MM.1S (cell line): ENCODE measurements around the gene CCDC171.

Experiments used
- DNase-seq: peaks from one replicate; pipeline ENCODE4 v3.0.0-alpha.2; 2015
- H2AFZ ChIP-seq: fragments of 300-600 bp; sonication (generic); 2 replicates; pipeline ENCODE4 v1.6.0; 2016; ENCODE audit warnings: antibody characterized with exemption, low read length
- H3F3A ChIP-seq: fragments of 300-600 bp; sonication (generic); 2 replicates; pipeline ENCODE4 v1.6.1; 2016; ENCODE audit warnings: mild to moderate bottlenecking, antibody characterized with exemption, low read length, moderate library complexity, mixed read lengths; ENCODE audit not compliant: insufficient read depth
- H3K27ac ChIP-seq: fragments of 300-600 bp; sonication (generic); 2 replicates; pipeline ENCODE4 v1.5.1; 2016; ENCODE audit warnings: mild to moderate bottlenecking, low read length
- H3K27me3 ChIP-seq: fragments of 300-600 bp; sonication (generic); replicated peaks from 2 replicates; pipeline ENCODE4 v1.6.0; 2016; ENCODE audit warnings: low read length; ENCODE audit not compliant: insufficient read depth
- H3K36me3 ChIP-seq: fragments of 300-600 bp; sonication (generic); replicated peaks from 2 replicates; pipeline ENCODE4 v1.6.1; 2016; ENCODE audit warnings: mild to moderate bottlenecking, low read length, mixed read lengths; ENCODE audit not compliant: insufficient read depth
- H3K4me1 ChIP-seq: fragments of 300-600 bp; sonication (generic); 2 replicates; pipeline ENCODE4 v1.6.1; 2016; ENCODE audit warnings: low read length, mixed read lengths
- H3K4me2 ChIP-seq: fragments of 300-600 bp; sonication (generic); 2 replicates; pipeline ENCODE4 v1.6.0; 2016; ENCODE audit warnings: low read depth, low read length
- H3K4me3 ChIP-seq: fragments of 300-600 bp; sonication (generic); 2 replicates; pipeline ENCODE4 v1.5.1; 2016; ENCODE audit warnings: low read length, mixed read lengths
- H3K79me2 ChIP-seq: fragments of 300-600 bp; sonication (generic); 2 replicates; pipeline ENCODE4 v1.6.1; 2016; ENCODE audit warnings: mixed run types, low read length, mixed read lengths
- H3K9ac ChIP-seq: fragments of 300-600 bp; sonication (generic); 2 replicates; pipeline ENCODE4 v1.6.1; 2016; ENCODE audit warnings: low read length, mixed read lengths
- H3K9me2 ChIP-seq: fragments of 300-600 bp; sonication (generic); replicated peaks from 2 replicates; pipeline ENCODE4 v1.6.1; 2016; ENCODE audit warnings: mild to moderate bottlenecking, low read length, mixed read lengths; ENCODE audit not compliant: insufficient read depth
- H3K9me3 ChIP-seq: fragments of 300-600 bp; sonication (generic); replicated peaks from 2 replicates; pipeline ENCODE4 v1.6.1; 2016; ENCODE audit warnings: mild to moderate bottlenecking, low read length, mixed read lengths; ENCODE audit not compliant: insufficient read depth
- H4K20me1 ChIP-seq: fragments of 300-600 bp; sonication (generic); 2 replicates; pipeline ENCODE4 v1.6.1; 2016; ENCODE audit warnings: mild to moderate bottlenecking, low read length, moderate library complexity, mixed read lengths; ENCODE audit not compliant: insufficient read depth
- CTCF ChIP-seq: fragments of 300-600 bp; sonication (generic); IDR thresholded peaks from 2 replicates; pipeline ENCODE4 v1.5.1; 2016; ENCODE audit warnings: antibody characterized with exemption, low read length, mixed read lengths
- EZH2 ChIP-seq: fragments of 300-600 bp; sonication (generic); optimal IDR thresholded peaks from 2 replicates; pipeline ENCODE3; 2017; ENCODE audit warnings: low read depth, mild to moderate bottlenecking, antibody characterized with exemption, low read length, mixed read lengths
- EZH2phosphoT487 ChIP-seq: fragments of 300-600 bp; sonication (generic); IDR thresholded peaks from 2 replicates; pipeline ENCODE4 v1.6.1; 2018; ENCODE audit warnings: antibody characterized with exemption, low read length

The CCDC171 gene

GRCh38 chr9:16003785-16004184 is 450.9 kb downstream of the CCDC171 start:
- Histone ChIP-seq H3K9me3 (no peaks in the 10 kb centered on the region), H3K4me1 (no peaks in the 10 kb centered on the region), H2AFZ (no peak overlapping the region), H3K36me3 (no peaks in the 10 kb centered on the region), H3K9ac (no peak overlapping the region), H4K20me1 (no peaks in the 10 kb centered on the region), H3F3A (no peaks in the 10 kb centered on the region), H3K79me2 (no peaks in the 10 kb centered on the region), H3K4me3 (no peak overlapping the region), H3K4me2 (no peak overlapping the region), H3K27ac (no peak overlapping the region), H3K9me2 (no peaks in the 10 kb centered on the region), H3K27me3 (no peaks in the 10 kb centered on the region)
- no peak for DNase-seq
- TF ChIP-seq EZH2 = no peak
- no peak for TF ChIP-seq CTCF
- TF ChIP-seq EZH2phosphoT487 = no peak

- Histone ChIP-seq H4K20me1 (no peaks in the 10 kb centered on the region), H3K9me3 (no peaks in the 10 kb centered on the region), H3K79me2 (no peaks in the 10 kb centered on the region), H3K4me1 (no peaks in the 10 kb centered on the region), H3F3A (no peaks in the 10 kb centered on the region), H3K9ac (no peak overlapping the region), H3K9me2 (no peaks in the 10 kb centered on the region), H3K4me3 (no peak overlapping the region), H3K36me3 (no peaks in the 10 kb centered on the region), H3K27me3 (no peaks in the 10 kb centered on the region), H3K27ac (no peak overlapping the region), H2AFZ (no peak overlapping the region), H3K4me2 (no peak overlapping the region)
- no peak for DNase-seq
- TF ChIP-seq EZH2 (no peak), EZH2phosphoT487 (no peak), CTCF (no peak)
Observed at GRCh38 chr9:16004613-16005012, 451.8 kb downstream of the CCDC171 start.

GRCh38 chr9:16010221-16010620 is 457.4 kb downstream of the CCDC171 start:
- TF ChIP-seq CTCF (no peak), EZH2phosphoT487 (no peak), EZH2 (no peak)
- H3K79me2 ChIP-seq = no peaks in the 10 kb centered on the region
- no peak overlapping the region for H3K4me2 ChIP-seq
- no peaks in the 10 kb centered on the region for H3K27me3 ChIP-seq
- no peaks in the 10 kb centered on the region for H3K36me3 ChIP-seq
- H3F3A ChIP-seq = no peaks in the 10 kb centered on the region
- no peaks in the 10 kb centered on the region for H3K9me3 ChIP-seq
- no peak overlapping the region for H3K9ac ChIP-seq
- H3K27ac ChIP-seq = no peak overlapping the region
- no peak for DNase-seq
- H2AFZ ChIP-seq = no peak overlapping the region
- no peaks in the 10 kb centered on the region for H3K9me2 ChIP-seq
- H4K20me1 ChIP-seq = no peaks in the 10 kb centered on the region
- no peak overlapping the region for H3K4me3 ChIP-seq
- H3K4me1 ChIP-seq = no peaks in the 10 kb centered on the region
